K562 (cell line): ENCODE results near the gene ZCCHC24. TPM values are rescaled to one million over a fixed set of nuclear protein-coding genes. Genes with fewer than 3 reads are reported as not detected.
A peak's percentile ranks its signal among the peaks of the same experiment; 100 is the strongest.

ENCODE experiments used
- ATAC-seq: fragments of 200-7000 bp; cut with Tn5 transposase; 3 replicates; pipeline ENCODE4 v1.9.1; 2020; ENCODE audit warnings: moderate library complexity
- BruUV-seq: library from RNA; stranded (reverse); fragments of 400-500 nt; replicated peaks from 2 replicates; lab custom pipeline; 2021; lab: Mats Ljungman, UMichigan
- CTCF ChIA-PET: fragments of 300-600 bp; formaldehyde crosslinking; extraction: SDS; loops from one replicate; lab custom pipeline; 2021; ENCODE audit warnings: low intra/inter-chr PET ratio; lab: Yijun Ruan, JAX
- POLR2A ChIA-PET: fragments of 300-600, 350-650 bp; sonication (Branson Sonifier 250); formaldehyde crosslinking; extraction: SDS; loops from one replicate; lab custom pipeline; 2021; ENCODE audit warnings: antibody characterized with exemption, inconsistent platforms; lab: Yijun Ruan, JAX
- DNase-seq, 4 experiments: peaks; one replicate each; pipeline versions ENCODE4 v3.0.0 to v3.0.0-alpha.2; 2011 to 2018; ENCODE audit warnings: low spot score in 3 of 4, mixed read lengths in 3 of 4; ENCODE audit errors: extremely low read depth in 1 of 4
- FAIRE-seq: peaks from 2 replicates; lab custom pipeline; 2011; peaks lifted over from hg19 to GRCh38; lab: Jason Lieb, UNC
- H2AFZ ChIP-seq: 2 replicates; pipeline ENCODE4 v1.6.0; 2011; ENCODE audit warnings: low read depth, low read length, control low read depth, inconsistent platforms
- H3K27ac ChIP-seq: fragments of 200-600 bp; 3 replicates; pipeline ENCODE4 v1.8.0; 2011; ENCODE audit warnings: low read depth, mild to moderate bottlenecking, control low read depth, inconsistent platforms, low read length, moderate library complexity, mixed read lengths; ENCODE audit errors: extremely low read depth
- H3K27me3 ChIP-seq, 2 experiments: fragments of 300-600 bp in 1 of 2; 2 replicates in 1 of 2; 3 replicates in 1 of 2; pipeline versions ENCODE4 v1.6.0 to v1.8.0; 2011; ENCODE audit warnings: inconsistent platforms in 2 of 2, low read length in 2 of 2, mild to moderate bottlenecking in 1 of 2, mixed read lengths in 1 of 2, moderate library complexity in 1 of 2; ENCODE audit not compliant: control insufficient read depth in 2 of 2, insufficient read depth in 2 of 2
- H3K36me3 ChIP-seq: fragments of 300-600 bp; 3 replicates; pipeline ENCODE4 v1.8.0; 2011; ENCODE audit warnings: mild to moderate bottlenecking, low read length, inconsistent platforms; ENCODE audit not compliant: control insufficient read depth, insufficient read depth
- H3K4me1 ChIP-seq, 2 experiments: fragments of 200-600 bp in 1 of 2; replicated peaks in 1 of 2; 2 replicates in 1 of 2; 3 replicates in 1 of 2; pipeline versions ENCODE4 v1.5.1 to v1.8.0; 2011; ENCODE audit warnings: inconsistent platforms in 2 of 2, low read length in 2 of 2, mild to moderate bottlenecking in 1 of 2, mixed read lengths in 1 of 2, moderate library complexity in 1 of 2; ENCODE audit not compliant: control insufficient read depth in 2 of 2, insufficient read depth in 2 of 2
- H3K4me2 ChIP-seq: 2 replicates; pipeline ENCODE4 v1.6.1; 2011; ENCODE audit warnings: low read length, control low read depth, inconsistent platforms, mixed read lengths; ENCODE audit not compliant: insufficient read depth
- H3K4me3 ChIP-seq: fragments of 200-600 bp; sonication (generic), shearing (Covaris generic); 2 replicates; pipeline ENCODE4 v1.5.1; 2016; ENCODE audit warnings: control low read depth, inconsistent platforms
- H3K79me2 ChIP-seq: fragments of 200-600 bp; 3 replicates; pipeline ENCODE4 v1.8.0; 2011; ENCODE audit warnings: low read length, inconsistent platforms; ENCODE audit not compliant: control insufficient read depth, insufficient read depth
- H3K9ac ChIP-seq, 2 experiments: 2 replicates each; pipeline versions ENCODE4 v1.6.0 to v1.6.1; 2011; ENCODE audit warnings: low read depth in 2 of 2, low read length in 2 of 2, control low read depth in 1 of 2, inconsistent platforms in 1 of 2, mild to moderate bottlenecking in 1 of 2, mixed read lengths in 1 of 2; ENCODE audit not compliant: insufficient read depth in 1 of 2
- H3K9me1 ChIP-seq: one replicate; pipeline ENCODE4 v1.6.0; 2011; ENCODE audit warnings: inconsistent platforms, mild to moderate bottlenecking, low read length, moderate library complexity; ENCODE audit not compliant: control insufficient read depth, insufficient read depth
- H3K9me3 ChIP-seq: replicated peaks from 2 replicates; pipeline ENCODE4 v1.5.1; 2011; ENCODE audit warnings: low read depth, low read length, inconsistent platforms; ENCODE audit not compliant: control insufficient read depth, insufficient read depth
- H4K20me1 ChIP-seq: replicated peaks from 2 replicates; pipeline ENCODE4 v1.6.1; 2011; ENCODE audit warnings: low read length, inconsistent platforms, mixed read lengths; ENCODE audit not compliant: control insufficient read depth, insufficient read depth
- ATF7 ChIP-seq: fragments of 450-650 bp; IDR thresholded peaks from 2 replicates; pipeline ENCODE4 v1.7.1; 2014; ENCODE audit warnings: mild to moderate bottlenecking, moderate library complexity
- BHLHE40 ChIP-seq: IDR thresholded peaks from 2 replicates; pipeline ENCODE4 v1.6.1; 2011; ENCODE audit warnings: low read length, improper control_type of control experiment
- CHD4 ChIP-seq: fragments of 200-600 bp; sonication (generic); IDR thresholded peaks from 3 replicates; pipeline ENCODE4 v1.6.1; 2012; ENCODE audit warnings: low read depth, mild to moderate bottlenecking, mixed read lengths, low read length, inconsistent platforms; ENCODE audit not compliant: insufficient read depth, insufficient replicate concordance, poor library complexity, severe bottlenecking
- HDAC3 ChIP-seq: fragments of 450-650 bp; IDR thresholded peaks from 2 replicates; pipeline ENCODE4 v1.6.1; 2018; ENCODE audit warnings: borderline replicate concordance, mild to moderate bottlenecking, moderate library complexity; ENCODE audit not compliant: partially characterized antibody
- KAT7 ChIP-seq: sonication (generic); formaldehyde crosslinking; IDR thresholded peaks from 2 replicates; pipeline ENCODE4 v1.8.0; 2022; ENCODE audit warnings: missing genetic modification reagents, mild to moderate bottlenecking, borderline replicate concordance
- KLF13 ChIP-seq: fragments of 450-650 bp; IDR thresholded peaks from 2 replicates; pipeline ENCODE4 v1.6.1; 2016; ENCODE audit warnings: missing genetic modification characterization, low read depth, mild to moderate bottlenecking, missing compliant biosample characterization, moderate library complexity, borderline replicate concordance
- MEF2A ChIP-seq: IDR thresholded peaks from 2 replicates; pipeline ENCODE4 v1.6.1; 2011; ENCODE audit warnings: low read depth, mild to moderate bottlenecking, low read length, moderate library complexity; ENCODE audit not compliant: control insufficient read depth
- MTA1 ChIP-seq: fragments of 450-650 bp; IDR thresholded peaks from 2 replicates; pipeline ENCODE4 v1.6.1; 2017; ENCODE audit warnings: borderline replicate concordance
- MTF1 ChIP-seq: fragments of 250-450 bp; sonication (Bioruptor Pico); IDR thresholded peaks from 2 replicates; pipeline ENCODE4 v1.9.0; 2021; ENCODE audit warnings: moderate library complexity, mild to moderate bottlenecking, inconsistent platforms, borderline replicate concordance
- PHB ChIP-seq: fragments of 250-450 bp; sonication (Bioruptor Pico); IDR thresholded peaks from 2 replicates; pipeline ENCODE4 v1.5.0; 2021
- PPARD ChIP-seq: fragments of 250-450 bp; sonication (Bioruptor Pico); IDR thresholded peaks from 2 replicates; pipeline ENCODE4 v1.8.0; 2022; ENCODE audit warnings: inconsistent platforms, mild to moderate bottlenecking, moderate library complexity
- PRPF4 ChIP-seq: fragments of 200-400 bp; formaldehyde crosslinking; IDR thresholded peaks from one replicate; pipeline ENCODE4 v1.6.1; 2017; ENCODE audit warnings: low read length, low read depth, mild to moderate bottlenecking; ENCODE audit not compliant: insufficient read depth, poor library complexity, severe bottlenecking
- SAFB2 ChIP-seq: fragments of 200-400 bp; formaldehyde crosslinking; IDR thresholded peaks from 2 replicates; pipeline ENCODE4 v1.6.1; 2018; ENCODE audit warnings: borderline replicate concordance, low read length, low read depth, moderate library complexity; ENCODE audit not compliant: severe bottlenecking
- SAP30 ChIP-seq: fragments of 200-600 bp; sonication (generic); IDR thresholded peaks from 2 replicates; pipeline ENCODE4 v1.6.1; 2012; ENCODE audit warnings: borderline replicate concordance, low read depth, mild to moderate bottlenecking, moderate library complexity, low read length, control low read depth, inconsistent platforms; ENCODE audit not compliant: insufficient read depth, poor library complexity, severe bottlenecking
- SOX6 ChIP-seq: fragments of 450-650 bp; IDR thresholded peaks from 2 replicates; pipeline ENCODE4 v1.6.1; 2014; ENCODE audit warnings: mild to moderate bottlenecking
- YY1 ChIP-seq, 3 experiments: IDR thresholded peaks; 2 replicates each; pipeline ENCODE4 v1.6.1; 2011; ENCODE audit warnings: low read length in 2 of 3, mild to moderate bottlenecking in 2 of 3, moderate library complexity in 2 of 3, borderline replicate concordance in 1 of 3, control low read depth in 1 of 3, low read depth in 1 of 3; ENCODE audit not compliant: insufficient read depth in 3 of 3, insufficient replicate concordance in 2 of 3, control insufficient read depth in 1 of 3, insufficient read length in 1 of 3; ENCODE audit errors: extremely low read depth in 1 of 3
- ZKSCAN1 ChIP-seq: fragments of 150-350 bp; IDR thresholded peaks from 2 replicates; pipeline ENCODE4 v1.6.1; 2016; ENCODE audit warnings: low read depth, low read length
- ZNF253 ChIP-seq: fragments of 250-450 bp; sonication (Bioruptor Pico); conservative IDR thresholded peaks from 2 replicates; pipeline ENCODE4 v1.6.1; 2021; ENCODE audit warnings: mild to moderate bottlenecking
- ZNF282 ChIP-seq: sonication (generic); formaldehyde crosslinking; IDR thresholded peaks from 2 replicates; pipeline ENCODE4 v1.8.1; 2023; ENCODE audit warnings: missing genetic modification reagents
- ZNF316 ChIP-seq: fragments of 450-650 bp; IDR thresholded peaks from 2 replicates; pipeline ENCODE4 v1.6.1; 2016
- ZNF507 ChIP-seq: conservative IDR thresholded peaks from 2 replicates; pipeline ENCODE4 v1.6.1; 2017; ENCODE audit warnings: missing genetic modification characterization, missing compliant biosample characterization
- WGBS: fragments of 100-300 bp; shearing (Covaris generic); methylation state at CpG from one replicate; pipeline ENCODE4 v1.1.6; 2016; ENCODE audit warnings: low coverage, mixed read lengths; ENCODE audit not compliant: insufficient coverage; ENCODE audit errors: missing lambda C conversion rate; 5-methylcytosine and 5-hydroxymethylcytosine counted together
- in situ Hi-C: fragments of 300-500 bp; cut with MboI; formaldehyde crosslinking; loops from 4 replicates; pipeline ENCODE4 v1.15.0; 2018; ENCODE audit warnings: inconsistent platforms, mixed read lengths
- intact Hi-C: fragments of 100-400 bp; cut with micrococcal nuclease; formaldehyde crosslinking; loops from 2 replicates; pipeline ENCODE4 v1.14.2; 2022
- polyA plus RNA-seq, 8 experiments: library from polyadenylated mRNA; depleted of rRNA in 4 of 8; stranded (reverse) in 5 of 8; unstranded in 3 of 8; fragments of >200 nt; fragmentation: Nextera tagmentation in 2 of 8; fragmentation: Illumina TruSeq in 1 of 8; extraction: Ambion mirVana in 2 of 8; extraction: Trizol in 1 of 8; gene quantifications; 2 replicates each; pipeline versions ENCODE4 v1.2.1 to v1.2.3, GENCODE V29; 2011 to 2014; ENCODE audit warnings: inconsistent platforms in 1 of 8, missing spikeins in 1 of 8
- total RNA-seq, 7 experiments: library from RNA; depleted of rRNA in 6 of 7; stranded (reverse); fragments of >200 nt in 6 of 7; fragmentation: Illumina TruSeq in 2 of 7; extraction: Trizol in 2 of 7; gene quantifications; 2 replicates each; pipeline versions ENCODE4 v1.2.1 to v1.2.3, GENCODE V29; 2011 to 2021; ENCODE audit warnings: low replicate concordance in 1 of 7

The ZCCHC24 gene
- total and polyA plus RNA-seq, 9 of the 15 experiments (the other 6 are each of a cell fraction or from before 2014, with no cell fraction given), result 0.84 to 11.0 (median 4.6) TPM

DNA sequence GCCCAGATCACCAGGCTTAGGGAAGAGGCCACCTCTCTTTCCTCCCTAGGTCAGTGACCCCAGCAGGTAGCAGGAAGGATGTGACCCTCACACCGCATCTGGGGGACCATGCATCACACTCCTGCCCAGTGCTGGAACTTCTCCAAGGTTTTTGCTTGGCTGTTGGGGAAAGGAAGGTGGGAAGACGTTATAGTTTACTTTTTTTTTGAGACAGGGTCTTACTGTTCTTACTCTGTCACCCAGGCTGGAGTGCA, 8.6 kb downstream of the ZCCHC24 start:
- FAIRE-seq, result no peak
- intact Hi-C loops, result no loop called here

DNA sequence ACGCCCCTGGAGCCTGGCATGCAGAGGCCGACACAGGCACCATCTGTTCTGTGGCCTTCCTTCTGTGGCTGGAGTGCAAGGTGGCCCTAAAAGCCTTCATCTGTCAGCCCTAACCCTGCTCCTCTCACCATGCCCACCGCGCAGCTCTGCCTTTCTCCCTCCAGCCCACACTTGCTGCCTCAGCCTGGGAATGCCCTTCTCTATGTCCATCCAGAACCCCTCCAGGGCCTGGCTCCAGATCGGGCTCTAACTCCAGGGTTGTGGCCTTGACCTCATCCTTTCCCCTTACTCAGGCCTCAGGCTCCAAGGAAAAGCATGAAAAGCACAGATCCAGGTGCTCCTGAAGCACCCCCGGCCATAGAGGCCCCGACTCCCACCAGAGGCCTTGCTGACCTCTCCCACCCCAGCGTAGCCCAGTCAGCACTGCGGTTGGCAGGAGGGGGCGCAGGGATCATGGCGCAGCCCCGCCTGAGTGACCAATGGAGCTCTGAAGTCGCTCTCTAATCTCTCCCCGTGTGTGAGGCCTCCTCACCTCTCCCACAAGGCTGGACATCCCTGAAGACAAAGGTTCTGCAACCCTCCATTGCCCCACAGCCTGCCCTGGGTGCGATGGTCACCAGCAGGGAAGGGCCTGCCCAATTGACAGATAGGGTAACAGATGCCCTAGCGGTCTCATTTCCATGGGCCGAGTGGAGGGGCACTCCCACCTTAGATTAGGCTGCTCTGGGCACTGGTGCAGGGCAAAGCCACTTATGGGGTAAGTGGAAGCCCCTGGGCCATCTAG, 9.2 kb downstream of the ZCCHC24 start:
- in situ Hi-C loops, result no loop called here
- Histone ChIP-seq H3K27ac (no peak overlapping the region), H3K27me3 (no peaks in the 10 kb centered on the region), H3K4me1 (peaks cover 24 to 39% of the 10 kb centered on the region in 2 experiments), H3K36me3 (no peaks in the 10 kb centered on the region), H3K4me2 (no peak overlapping the region), H3K4me3 (no peak overlapping the region), H3K9me3 (no peaks in the 10 kb centered on the region), H3K79me2 (no peaks in the 10 kb centered on the region), H3K9me1 (peaks cover 15% of the 10 kb centered on the region), H2AFZ (no peak overlapping the region), H3K9ac (peak overlapping the region in 1 of 2 experiments; percentile 83; a peak in 2 of 4 replicates), H4K20me1 (peaks cover 32% of the 10 kb centered on the region)
- 71% methylated on average over 17 of the region's 17 CpGs for WGBS
- intact Hi-C loops, result no loop called here
- no TSS peak for BruUV-seq
- ATAC-seq (no peak), DNase-seq (no peak), FAIRE-seq (no peak)
- ChIA-PET POLR2A (interaction anchor here (0.6 to 2.3 kb wide), 5 partner anchors 8 to 54 kb away, joined by 3 to 10 read pairs (median 4); no protein-coding TSS in a partner anchor), CTCF (no interaction called here)
- no peak for TF ChIP-seq ZNF316
- TF ChIP-seq MTF1 (CRISPR knock-in tag), result no peak
- TF ChIP-seq MTA1, result no peak
- TF ChIP-seq BHLHE40, result no peak
- no peak for TF ChIP-seq ZNF253 (CRISPR knock-in tag)
- TF ChIP-seq PHB (CRISPR knock-in tag), result no peak
- TF ChIP-seq KAT7 (CRISPR knock-in tag), result no peak
- TF ChIP-seq MEF2A, result no peak
- TF ChIP-seq SAFB2, result no peak
- TF ChIP-seq PPARD (CRISPR knock-in tag), result no peak
- no peak for TF ChIP-seq SOX6
- TF ChIP-seq ZKSCAN1, result no peak
- TF ChIP-seq ZNF282, result no peak
- TF ChIP-seq PRPF4, result no peak
- no peak for TF ChIP-seq ZNF507

More for the DNA sequence above, 8.6 kb downstream of the ZCCHC24 start:
- ChIA-PET POLR2A (interaction anchor here (0.6 kb wide), 1 partner anchor 10 kb away, joined by 7 read pairs; no protein-coding TSS in a partner anchor), CTCF (no interaction called here)
- H4K20me1 ChIP-seq, result peaks cover 32% of the 10 kb centered on the region
- no peaks in the 10 kb centered on the region for H3K36me3 ChIP-seq
- H3K79me2 ChIP-seq, result no peaks in the 10 kb centered on the region
- H3K27ac ChIP-seq, result no peak overlapping the region
- DNase-seq (no peak), ATAC-seq (no peak)
- TF ChIP-seq MEF2A (no peak), ATF7 (no peak), HDAC3 (no peak), KLF13 (no peak), SAP30 (no peak), CHD4 (no peak), YY1 (IDR thresholded peaks at IDR 0.05; ENCODE audit: borderline replicate concordance in 1 of 3, control insufficient read depth in 1 of 3, extremely low read depth in 1 of 3, insufficient read depth in 3 of 3, insufficient read length in 1 of 3, insufficient replicate concordance in 2 of 3, low read depth in 1 of 3, low read length in 2 of 3) (no peak)
- peaks cover 25 to 39% of the 10 kb centered on the region in 2 experiments for H3K4me1 ChIP-seq
- no peak overlapping the region for H2AFZ ChIP-seq
- H3K4me3 ChIP-seq, result no peak overlapping the region
- BruUV-seq, result no TSS peak
- WGBS, result 45% methylated on average over 2 of the region's 2 CpGs
- H3K9me3 ChIP-seq, result no peaks in the 10 kb centered on the region
- no peaks in the 10 kb centered on the region for H3K27me3 ChIP-seq
- H3K9ac ChIP-seq, result no peak overlapping the region
- no peak overlapping the region for H3K4me2 ChIP-seq
- in situ Hi-C loops, result no loop called here
- peaks cover 15% of the 10 kb centered on the region for H3K9me1 ChIP-seq
